K562 (cell line): ENCODE measurements around the gene MYO15A. TPM values are rescaled to one million over a fixed set of nuclear protein-coding genes. Genes with fewer than 3 reads are reported as not detected.

ENCODE experiments used
- ARHGAP35 ChIP-seq: fragments of 450-650 bp; IDR thresholded peaks from 2 replicates; pipeline ENCODE4 v1.6.1; 2018; ENCODE audit not compliant: partially characterized antibody
- ARID2 ChIP-seq: fragments of 450-650 bp; IDR thresholded peaks from 2 replicates; pipeline ENCODE4 v1.6.1; 2017; ENCODE audit warnings: antibody characterized with exemption, mild to moderate bottlenecking
- ATF2 ChIP-seq: sonication (generic); formaldehyde crosslinking; IDR thresholded peaks from 2 replicates; pipeline ENCODE4 v1.8.1; 2022; ENCODE audit warnings: missing genetic modification reagents
- ELF1 ChIP-seq: fragments of 200-800 bp; sonication (Bioruptor generic); IDR thresholded peaks from 2 replicates; pipeline ENCODE4 v1.6.1; 2016; ENCODE audit warnings: missing genetic modification characterization, missing compliant biosample characterization
- GABPB1 ChIP-seq: sonication (generic); formaldehyde crosslinking; IDR thresholded peaks from 2 replicates; pipeline ENCODE4 v1.8.0; 2022; ENCODE audit warnings: mild to moderate bottlenecking, missing genetic modification reagents
- GTF3C2 ChIP-seq: IDR thresholded peaks from 3 replicates; pipeline ENCODE4 v1.6.1; 2011; ENCODE audit warnings: borderline replicate concordance, mild to moderate bottlenecking, moderate library complexity; ENCODE audit not compliant: insufficient read length; ENCODE audit errors: extremely low read depth
- HEY1 ChIP-seq: fragments of 250-450 bp; sonication (Bioruptor Pico); IDR thresholded peaks from 2 replicates; pipeline ENCODE4 v1.5.0; 2020; ENCODE audit warnings: mild to moderate bottlenecking, moderate library complexity, borderline replicate concordance
- HMGN3 ChIP-seq: IDR thresholded peaks from 2 replicates; pipeline ENCODE4 v1.6.1; 2011; ENCODE audit warnings: borderline replicate concordance, low read depth, mild to moderate bottlenecking, mixed read lengths, low read length; ENCODE audit not compliant: insufficient read length; ENCODE audit errors: extremely low read depth
- KAT2B ChIP-seq: IDR thresholded peaks from one replicate; pipeline ENCODE4 v1.6.1; 2012; ENCODE audit warnings: low read depth, mild to moderate bottlenecking, control low read depth, inconsistent platforms, low read length, moderate library complexity
- POLR3A ChIP-seq: IDR thresholded peaks from 2 replicates; pipeline ENCODE4 v1.6.1; 2011; ENCODE audit warnings: borderline replicate concordance, mild to moderate bottlenecking, moderate library complexity; ENCODE audit not compliant: insufficient read length, insufficient read depth; ENCODE audit errors: extremely low read depth
- RERE ChIP-seq: sonication (generic); formaldehyde crosslinking; IDR thresholded peaks from 2 replicates; pipeline ENCODE4 v1.8.0; 2023; ENCODE audit warnings: missing genetic modification reagents, mild to moderate bottlenecking, borderline replicate concordance
- TGIF2 ChIP-seq: sonication (generic); formaldehyde crosslinking; IDR thresholded peaks from 2 replicates; pipeline ENCODE4 v1.8.1; 2022; ENCODE audit warnings: mild to moderate bottlenecking, missing genetic modification reagents, moderate library complexity
- ZNF197 ChIP-seq: fragments of 200-800 bp; sonication (Bioruptor generic); IDR thresholded peaks from 2 replicates; pipeline ENCODE4 v1.6.1; 2016; ENCODE audit warnings: low read depth, missing genetic modification characterization, missing compliant biosample characterization
- ZNF224 ChIP-seq: sonication (generic); formaldehyde crosslinking; IDR thresholded peaks from 2 replicates; pipeline ENCODE4 v1.8.0; 2022; ENCODE audit warnings: mild to moderate bottlenecking, missing genetic modification reagents
- ZNF740 ChIP-seq, 3 experiments: fragments of 200-800 bp in 1 of 3; sonication (Bioruptor generic) in 1 of 3; sonication (generic) in 1 of 3; formaldehyde crosslinking in 1 of 3; IDR thresholded peaks; 2 replicates each; pipeline versions ENCODE4 v1.6.1 to v1.8.0; 2016 to 2022; ENCODE audit warnings: mild to moderate bottlenecking in 2 of 3, missing compliant biosample characterization in 2 of 3, missing genetic modification characterization in 2 of 3, missing genetic modification reagents in 1 of 3
- ZNF76 ChIP-seq: fragments of 250-450 bp; sonication (Bioruptor Pico); IDR thresholded peaks from 2 replicates; pipeline ENCODE4 v1.4.0; 2020; ENCODE audit warnings: mild to moderate bottlenecking, moderate library complexity, borderline replicate concordance
- ZZZ3 ChIP-seq: fragments of 450-650 bp; IDR thresholded peaks from 2 replicates; pipeline ENCODE4 v1.6.1; 2016; ENCODE audit warnings: antibody characterized with exemption, mild to moderate bottlenecking, moderate library complexity
- polyA plus RNA-seq, 8 experiments: library from polyadenylated mRNA; depleted of rRNA in 4 of 8; stranded (reverse) in 5 of 8; unstranded in 3 of 8; fragments of >200 nt; fragmentation: Nextera tagmentation in 2 of 8; fragmentation: Illumina TruSeq in 1 of 8; extraction: Ambion mirVana in 2 of 8; extraction: Trizol in 1 of 8; gene quantifications; 2 replicates each; pipeline versions ENCODE4 v1.2.1 to v1.2.3, GENCODE V29; 2011 to 2014; ENCODE audit warnings: inconsistent platforms in 1 of 8, missing spikeins in 1 of 8
- total RNA-seq, 7 experiments: library from RNA; depleted of rRNA in 6 of 7; stranded (reverse); fragments of >200 nt in 6 of 7; fragmentation: Illumina TruSeq in 2 of 7; extraction: Trizol in 2 of 7; gene quantifications; 2 replicates each; pipeline versions ENCODE4 v1.2.1 to v1.2.3, GENCODE V29; 2011 to 2021; ENCODE audit warnings: low replicate concordance in 1 of 7

Gene MYO15A
- total and polyA plus RNA-seq, 9 of the 15 experiments (the other 6 are each of a cell fraction or from before 2014, with no cell fraction given): 0.05 to 0.88 (median 0.14) TPM; not detected in 1

- TF ChIP-seq RERE (no peak), ARID2 (no peak), ZNF224 (CRISPR knock-in tag) (no peak), ZNF197 (0 out of 2 replicates have a peak, but pooled peaks have one; percentile 51), ARHGAP35 (no peak), HMGN3 (no peak), ZNF76 (CRISPR knock-in tag) (no peak), KAT2B (no peak), GTF3C2 (no peak), ZNF740 (CRISPR knock-in tag; IDR thresholded peaks at IDR 0.05) (no peak), ZNF740 (tag; IDR thresholded peaks at IDR 0.05) (no peak), TGIF2 (CRISPR knock-in tag) (no peak), ZZZ3 (no peak), ELF1 (tag) (peak; percentile 9; the same call in 1 of the 2 replicates), GABPB1 (CRISPR knock-in tag) (peak; percentile 12; the same call in 1 of the 2 replicates), POLR3A (no peak), HEY1 (CRISPR knock-in tag) (no peak), ATF2 (no peak)
Observed at GRCh38 chr17:18182978-18183333, 74.4 kb downstream of the MYO15A start (continued).
